H7 (cell line): ENCODE measurements around the gene RPRM. TPM values are rescaled to one million over a fixed set of nuclear protein-coding genes. Genes with fewer than 3 reads are reported as not detected.
A peak's percentile ranks its signal among the peaks of the same experiment; 100 is the strongest.
"Not testable (repeated sequence)": the region's sequence is repeated elsewhere in the genome, so short reads cannot be mapped to it uniquely, and the experiment has no call there.

Source experiments
- DNase-seq: peaks from one replicate; pipeline ENCODE4 v3.0.0; 2012
- H3K27me3 ChIP-seq: 2 replicates; pipeline ENCODE4 v1.6.0; 2011; ENCODE audit warnings: mild to moderate bottlenecking, low read length; ENCODE audit not compliant: control insufficient read depth, insufficient read depth
- H3K36me3 ChIP-seq: replicated peaks from 2 replicates; pipeline ENCODE4 v1.5.1; 2011; ENCODE audit warnings: low read length; ENCODE audit not compliant: control insufficient read depth, insufficient read depth
- H3K4me3 ChIP-seq: 2 replicates; pipeline ENCODE4 v1.5.1; 2011; ENCODE audit warnings: low read depth, mild to moderate bottlenecking, control low read depth, low read length, moderate library complexity; ENCODE audit not compliant: insufficient read depth
- total RNA-seq: library from RNA; depleted of rRNA; stranded (reverse); fragments of >200 nt; shearing (Covaris generic); gene quantifications from 2 replicates; pipeline ENCODE4 v1.2.3, GENCODE V29; 2014

The RPRM gene
- total RNA-seq, 1 experiment from 2014 or later = 84.1 TPM

GRCh38 chr2:153476816-153477635 lies 1.5 kb downstream of the RPRM start:
- H3K4me3 ChIP-seq = peak overlapping the region; percentile 84
- H3K36me3 ChIP-seq = no peaks in the 10 kb centered on the region
- peaks cover 3% of the 10 kb centered on the region; the same call in 1 of the 2 replicates for H3K27me3 ChIP-seq
- DNase-seq = peak; percentile 66

GRCh38 chr2:153476491-153476815 lies 2.1 kb downstream of the RPRM start:
- peak overlapping the region; percentile 84 for H3K4me3 ChIP-seq
- DNase-seq = peak; percentile 29
- H3K36me3 ChIP-seq = no peaks in the 10 kb centered on the region
- peaks cover 3% of the 10 kb centered on the region; the same call in 1 of the 2 replicates for H3K27me3 ChIP-seq

GRCh38 chr2:153474876-153475435 lies 3.6 kb downstream of the RPRM start:
- Histone ChIP-seq H3K4me3 (no peak overlapping the region), H3K36me3 (no peaks in the 10 kb centered on the region), H3K27me3 (peaks cover 3% of the 10 kb centered on the region; the same call in 1 of the 2 replicates)
- no peak for DNase-seq

- Histone ChIP-seq H3K36me3 (no peaks in the 10 kb centered on the region), H3K27me3 (peaks cover 3% of the 10 kb centered on the region; the same call in 1 of the 2 replicates), H3K4me3 (no peak overlapping the region)
- DNase-seq = no peak
These were observed 4.2 kb downstream of the RPRM start for GRCh38 chr2:153474407-153474806.

GRCh38 chr2:153470867-153471266 lies 7.7 kb downstream of the RPRM start:
- no peaks in the 10 kb centered on the region for H3K36me3 ChIP-seq
- H3K4me3 ChIP-seq = no peak overlapping the region
- DNase-seq = no peak
- no peaks in the 10 kb centered on the region; the same call in 1 of the 2 replicates for H3K27me3 ChIP-seq

GRCh38 chr2:153464395-153464794 lies 14.2 kb downstream of the RPRM start:
- Histone ChIP-seq H3K27me3 (no peaks in the 10 kb centered on the region), H3K36me3 (no peaks in the 10 kb centered on the region), H3K4me3 (no peak overlapping the region)
- no peak for DNase-seq

GRCh38 chr2:153462338-153462859 lies 16.2 kb downstream of the RPRM start:
- DNase-seq = no peak
- Histone ChIP-seq H3K27me3 (no peaks in the 10 kb centered on the region), H3K4me3 (no peak overlapping the region), H3K36me3 (no peaks in the 10 kb centered on the region)

- Histone ChIP-seq H3K36me3 (no peaks in the 10 kb centered on the region), H3K4me3 (no peak overlapping the region), H3K27me3 (no peaks in the 10 kb centered on the region)
- no peak for DNase-seq
These were observed 17.1 kb downstream of the RPRM start for GRCh38 chr2:153461453-153461852.

GRCh38 chr2:153455861-153456260 lies 22.7 kb downstream of the RPRM start:
- H3K36me3 ChIP-seq = no peaks in the 10 kb centered on the region
- DNase-seq = no peak
- peak overlapping the region; percentile 32 for H3K4me3 ChIP-seq
- no peaks in the 10 kb centered on the region for H3K27me3 ChIP-seq

- no peak for DNase-seq
- Histone ChIP-seq H3K36me3 (no peaks in the 10 kb centered on the region), H3K4me3 (peak overlapping the region; percentile 32), H3K27me3 (no peaks in the 10 kb centered on the region)
These were observed 23.2 kb downstream of the RPRM start for GRCh38 chr2:153455403-153455802.

- H3K36me3 ChIP-seq = no peaks in the 10 kb centered on the region
These were observed 27.0 kb downstream of the RPRM start for GRCh38 chr2:153451611-153452010.

GRCh38 chr2:153443106-153443505 lies 35.5 kb downstream of the RPRM start:
- no peaks in the 10 kb centered on the region for H3K36me3 ChIP-seq
- no peak for DNase-seq
- no peaks in the 10 kb centered on the region for H3K27me3 ChIP-seq
- no peak overlapping the region for H3K4me3 ChIP-seq

More at GRCh38 chr2:153451611-153452010, 27.0 kb downstream of the RPRM start:
- no peak overlapping the region for H3K4me3 ChIP-seq
- DNase-seq = no peak
- no peaks in the 10 kb centered on the region for H3K27me3 ChIP-seq

- H3K27me3 ChIP-seq, H3K36me3 ChIP-seq, H3K4me3 ChIP-seq, DNase-seq: not testable (repeated sequence)
These were observed 35.9 kb downstream of the RPRM start for GRCh38 chr2:153442616-153443015.

GRCh38 chr2:153440090-153440489 lies 38.5 kb downstream of the RPRM start:
- not testable (repeated sequence) for DNase-seq, H3K36me3 ChIP-seq

GRCh38 chr2:153433403-153433802 lies 45.2 kb downstream of the RPRM start:
- Histone ChIP-seq H3K36me3 (no peaks in the 10 kb centered on the region), H3K27me3 (no peaks in the 10 kb centered on the region), H3K4me3 (no peak overlapping the region)
- DNase-seq = no peak

More at GRCh38 chr2:153440090-153440489, 38.5 kb downstream of the RPRM start:
- H3K27me3 ChIP-seq, H3K4me3 ChIP-seq: not testable (repeated sequence)
